Hepatocyte (in vitro differentiated cells): ENCODE measurements around the gene PRELP. TPM values are rescaled to one million over a fixed set of nuclear protein-coding genes. Genes with fewer than 3 reads are reported as not detected.
"Not testable (repeated sequence)": the region's sequence is repeated elsewhere in the genome, so short reads cannot be mapped to it uniquely, and the experiment has no call there.

Experiments used
- DNase-seq: peaks from one replicate; pipeline ENCODE4 v3.0.0-alpha.2; 2016; ENCODE audit warnings: low spot score
- H2AFZ ChIP-seq: fragments of 200-600 bp; sonication (generic); 2 replicates; pipeline ENCODE4 v1.6.0; 2016; ENCODE audit warnings: antibody characterized with exemption, mild to moderate bottlenecking
- H3K27ac ChIP-seq: fragments of 200-600 bp; sonication (generic); 2 replicates; pipeline ENCODE4 v1.5.1; 2016; ENCODE audit warnings: mild to moderate bottlenecking
- H3K27me3 ChIP-seq: fragments of 200-600 bp; sonication (generic); 2 replicates; pipeline ENCODE4 v1.6.1; 2016
- H3K36me3 ChIP-seq: fragments of 200-600 bp; sonication (generic); replicated peaks from 2 replicates; pipeline ENCODE4 v1.5.1; 2016; ENCODE audit warnings: low read depth; ENCODE audit not compliant: insufficient read depth
- H3K4me1 ChIP-seq: fragments of 200-600 bp; sonication (generic); 2 replicates; pipeline ENCODE4 v1.5.1; 2016; ENCODE audit warnings: mild to moderate bottlenecking, moderate library complexity; ENCODE audit not compliant: insufficient read depth
- H3K4me2 ChIP-seq: fragments of 200-600 bp; sonication (generic); 2 replicates; pipeline ENCODE4 v1.6.0; 2016
- H3K4me3 ChIP-seq: fragments of 200-600 bp; sonication (generic); 2 replicates; pipeline ENCODE4 v1.5.1; 2016; ENCODE audit warnings: mild to moderate bottlenecking
- H3K79me2 ChIP-seq: fragments of 200-600 bp; sonication (generic); 2 replicates; pipeline ENCODE4 v1.6.0; 2017; ENCODE audit warnings: mild to moderate bottlenecking
- H3K9me2 ChIP-seq: fragments of 200-600 bp; sonication (generic); replicated peaks from 2 replicates; pipeline ENCODE4 v1.6.0; 2017; ENCODE audit warnings: mild to moderate bottlenecking; ENCODE audit not compliant: insufficient read depth
- H3K9me3 ChIP-seq: fragments of 200-600 bp; sonication (generic); 2 replicates; pipeline ENCODE4 v1.5.1; 2016; ENCODE audit warnings: low read depth, mild to moderate bottlenecking
- H4K20me1 ChIP-seq: fragments of 200-600 bp; sonication (generic); 2 replicates; pipeline ENCODE4 v1.6.0; 2016; ENCODE audit warnings: mild to moderate bottlenecking; ENCODE audit not compliant: insufficient read depth, poor library complexity, severe bottlenecking
- EZH2 ChIP-seq: fragments of 200-600 bp; sonication (generic); IDR thresholded peaks from 2 replicates; pipeline ENCODE4 v1.6.1; 2016; ENCODE audit warnings: antibody characterized with exemption, mild to moderate bottlenecking, borderline replicate concordance
- EZH2phosphoT487 ChIP-seq: fragments of 200-600 bp; sonication (generic); IDR thresholded peaks from one replicate; pipeline ENCODE4 v1.6.1; 2018; ENCODE audit warnings: antibody characterized with exemption, mild to moderate bottlenecking, low read depth, moderate library complexity; ENCODE audit not compliant: unreplicated experiment, severe bottlenecking
- WGBS: methylation state at CpG from one replicate; pipeline ENCODE4 v1.1.6; 2016; ENCODE audit warnings: low lambda C conversion rate; ENCODE audit errors: missing lambda C conversion rate; 5-methylcytosine and 5-hydroxymethylcytosine counted together
- polyA plus RNA-seq: library from polyadenylated mRNA; unstranded; fragments of >200 nt; fragmentation: Nextera tagmentation; extraction: Ambion mirVana; gene quantifications from 2 replicates; pipeline ENCODE4 v1.2.1, GENCODE V29; 2016
- total RNA-seq: library from RNA; depleted of rRNA; stranded (reverse); fragments of >200 nt; gene quantifications from 2 replicates; pipeline ENCODE4 v1.2.3, GENCODE V29; 2014
- TF ChIP-seq, protein P1 (sequence below): fragments of 200-600 bp; sonication (generic); IDR thresholded peaks from 2 replicates; pipeline ENCODE4 v1.5.1; 2016; ENCODE audit warnings: antibody characterized with exemption, mild to moderate bottlenecking; ENCODE audit not compliant: poor library complexity

PRELP gene
- total and polyA plus RNA-seq, 2 experiments from 2014 or later, result 0.83 to 10.8 TPM

DNA sequence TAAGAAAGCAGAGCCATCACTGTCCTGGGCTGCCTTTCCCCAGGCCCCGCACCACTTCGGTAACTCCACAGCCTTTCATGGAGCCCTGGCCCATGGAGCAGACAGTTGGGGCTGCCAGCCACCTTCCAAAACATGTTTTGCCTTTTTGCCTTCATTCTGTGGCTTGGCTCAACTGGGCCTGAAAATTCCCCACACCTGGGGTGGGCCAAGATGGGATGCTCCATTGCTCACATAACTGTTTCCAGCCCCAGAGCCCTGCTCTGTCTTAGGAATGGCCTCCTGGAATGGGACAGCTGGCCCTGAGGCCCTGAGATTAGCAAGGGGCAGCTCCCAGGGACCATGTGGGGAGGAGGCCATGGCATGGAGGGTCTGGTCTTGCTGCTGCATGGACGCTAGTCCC is 10.9 kb upstream of the PRELP start:
- H4K20me1 ChIP-seq, result no peaks in the 10 kb centered on the region
- H3K9me2 ChIP-seq, result no peaks in the 10 kb centered on the region
- DNase-seq, result no peak
- TF ChIP-seq, protein P1, sequence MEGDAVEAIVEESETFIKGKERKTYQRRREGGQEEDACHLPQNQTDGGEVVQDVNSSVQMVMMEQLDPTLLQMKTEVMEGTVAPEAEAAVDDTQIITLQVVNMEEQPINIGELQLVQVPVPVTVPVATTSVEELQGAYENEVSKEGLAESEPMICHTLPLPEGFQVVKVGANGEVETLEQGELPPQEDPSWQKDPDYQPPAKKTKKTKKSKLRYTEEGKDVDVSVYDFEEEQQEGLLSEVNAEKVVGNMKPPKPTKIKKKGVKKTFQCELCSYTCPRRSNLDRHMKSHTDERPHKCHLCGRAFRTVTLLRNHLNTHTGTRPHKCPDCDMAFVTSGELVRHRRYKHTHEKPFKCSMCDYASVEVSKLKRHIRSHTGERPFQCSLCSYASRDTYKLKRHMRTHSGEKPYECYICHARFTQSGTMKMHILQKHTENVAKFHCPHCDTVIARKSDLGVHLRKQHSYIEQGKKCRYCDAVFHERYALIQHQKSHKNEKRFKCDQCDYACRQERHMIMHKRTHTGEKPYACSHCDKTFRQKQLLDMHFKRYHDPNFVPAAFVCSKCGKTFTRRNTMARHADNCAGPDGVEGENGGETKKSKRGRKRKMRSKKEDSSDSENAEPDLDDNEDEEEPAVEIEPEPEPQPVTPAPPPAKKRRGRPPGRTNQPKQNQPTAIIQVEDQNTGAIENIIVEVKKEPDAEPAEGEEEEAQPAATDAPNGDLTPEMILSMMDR, result no peak
- no peak for TF ChIP-seq EZH2
- no peak for TF ChIP-seq EZH2phosphoT487
- no peaks in the 10 kb centered on the region for H3K36me3 ChIP-seq
- H3K27me3 ChIP-seq, result no peaks in the 10 kb centered on the region
- H3K79me2 ChIP-seq, result no peaks in the 10 kb centered on the region
- peaks cover 21% of the 10 kb centered on the region for H3K4me1 ChIP-seq
- 100% methylated on average over 3 of the region's 3 CpGs for WGBS
- H3K9me3 ChIP-seq, result no peaks in the 10 kb centered on the region
- H2AFZ ChIP-seq, result no peak overlapping the region
- H3K4me3 ChIP-seq, result no peak overlapping the region
- no peak overlapping the region for H3K4me2 ChIP-seq
- H3K27ac ChIP-seq, result no peak overlapping the region

DNA sequence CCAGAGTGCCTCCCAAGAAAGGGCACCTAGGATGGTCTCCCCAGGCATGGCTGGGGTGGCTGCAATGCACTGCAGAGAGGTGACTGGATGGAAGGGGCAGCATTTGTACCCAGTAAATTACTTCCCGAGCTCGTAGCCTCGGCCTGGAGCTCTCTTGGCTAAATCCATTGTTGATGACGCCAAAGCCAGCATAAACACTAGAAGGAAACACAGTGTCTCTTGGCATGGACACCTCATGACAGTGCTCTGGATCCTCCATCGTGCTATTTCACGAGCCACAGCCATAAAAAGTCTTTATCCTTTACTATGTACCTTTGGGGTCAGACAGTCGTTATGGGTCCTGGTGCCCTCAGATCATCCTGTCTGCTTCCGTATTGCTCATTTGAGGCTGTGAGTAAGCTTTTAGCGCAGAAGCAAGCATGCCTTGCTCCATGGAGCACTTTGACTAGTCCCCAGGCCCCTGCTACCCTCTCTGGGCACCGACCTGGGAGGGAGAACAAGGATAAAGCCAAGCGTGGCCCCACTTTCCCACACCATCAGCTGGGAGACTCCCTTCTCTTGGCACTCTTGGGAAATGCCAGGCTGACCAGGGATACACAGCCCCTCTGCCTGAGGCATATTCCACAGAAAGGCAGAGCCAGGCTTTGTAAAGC is 10.3 kb upstream of the PRELP start:
- Histone ChIP-seq H3K4me1 (peaks cover 24% of the 10 kb centered on the region), H3K79me2 (no peaks in the 10 kb centered on the region), H3K36me3 (no peaks in the 10 kb centered on the region), H3K4me2 (no peak overlapping the region), H3K27me3 (no peaks in the 10 kb centered on the region), H3K9me2 (no peaks in the 10 kb centered on the region), H4K20me1 (no peaks in the 10 kb centered on the region), H3K27ac (peak overlapping the region; percentile 27), H3K4me3 (no peak overlapping the region), H3K9me3 (no peaks in the 10 kb centered on the region), H2AFZ (no peak overlapping the region)
- TF ChIP-seq EZH2 (no peak), EZH2phosphoT487 (no peak)
- TF ChIP-seq, protein P1, result no peak
- WGBS, result 76% methylated on average over 11 of the region's 11 CpGs
- DNase-seq, result no peak

DNA sequence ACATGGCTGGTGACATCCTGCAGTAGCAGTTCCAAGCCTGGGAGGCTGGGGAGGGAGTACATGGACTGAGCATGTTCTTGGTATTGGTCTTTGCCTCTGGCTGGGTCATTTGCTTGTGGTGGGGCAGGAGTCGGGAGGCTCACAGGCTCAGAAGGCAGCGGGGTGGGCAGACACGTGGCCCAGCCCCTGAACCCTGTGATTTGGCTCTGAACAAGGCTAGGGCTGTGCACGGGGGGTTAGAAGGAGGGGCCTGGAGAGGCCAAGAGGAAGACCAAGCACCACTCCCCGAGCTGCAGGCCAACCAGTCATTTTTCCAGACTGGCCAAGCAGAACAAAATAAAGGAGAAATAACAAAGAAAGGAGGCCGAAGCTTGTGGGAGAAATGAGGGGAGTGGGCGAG is 9.7 kb upstream of the PRELP start:
- Histone ChIP-seq H3K4me2 (no peak overlapping the region), H3K4me1 (peaks cover 25% of the 10 kb centered on the region), H3K36me3 (no peaks in the 10 kb centered on the region), H4K20me1 (no peaks in the 10 kb centered on the region), H3K79me2 (no peaks in the 10 kb centered on the region), H3K9me2 (no peaks in the 10 kb centered on the region), H3K27me3 (no peaks in the 10 kb centered on the region), H3K9me3 (no peaks in the 10 kb centered on the region), H2AFZ (no peak overlapping the region), H3K4me3 (no peak overlapping the region), H3K27ac (peak overlapping the region; percentile 48)
- DNase-seq, result no peak
- TF ChIP-seq EZH2phosphoT487 (no peak), EZH2 (no peak)
- TF ChIP-seq, protein P1, result no peak
- whole genome bisulfite sequencing, result 37% methylated on average over 7 of the region's 7 CpGs

DNA sequence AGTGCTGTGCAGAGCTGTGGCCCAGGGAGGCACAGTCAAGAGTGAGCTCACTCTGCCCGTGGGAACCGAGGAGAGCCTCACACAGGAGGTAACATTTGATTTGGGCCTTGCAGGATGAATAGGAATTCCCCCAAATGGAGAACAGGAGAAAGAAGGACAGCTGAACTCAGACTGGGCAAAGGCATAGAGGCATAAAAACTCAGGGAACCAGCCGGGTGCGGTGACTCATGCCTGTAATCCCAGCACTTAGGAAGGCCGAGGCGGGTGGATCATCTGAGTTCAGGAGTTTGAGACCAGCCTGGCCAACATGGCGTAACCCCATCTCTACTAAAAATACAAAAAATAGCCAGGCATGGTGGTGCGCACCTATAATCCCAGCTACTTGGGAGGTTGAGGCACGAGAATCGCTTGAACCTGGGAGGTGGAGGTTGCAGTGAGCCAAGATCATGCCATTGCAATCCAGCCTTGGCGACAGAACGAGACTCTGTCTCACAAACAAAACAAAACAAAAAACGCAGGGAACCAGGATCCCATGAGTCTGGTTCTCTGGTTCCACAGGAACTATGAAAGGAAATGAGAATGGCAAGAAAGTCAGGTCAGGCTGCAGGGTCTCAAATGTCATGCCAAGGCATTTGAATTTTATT is 8.6 kb upstream of the PRELP start:
- not testable (repeated sequence) for DNase-seq, H3K9me3 ChIP-seq, H3K9me2 ChIP-seq, H3K36me3 ChIP-seq, H3K79me2 ChIP-seq, H3K4me3 ChIP-seq, H3K27me3 ChIP-seq, H4K20me1 ChIP-seq, H3K4me2 ChIP-seq, H2AFZ ChIP-seq
- Histone ChIP-seq H3K27ac (peak overlapping the region; percentile 67), H3K4me1 (peaks cover 25% of the 10 kb centered on the region)
- WGBS, result 89% methylated on average over 13 of the region's 13 CpGs
